Subcutaneous adipose tissue (tissue), 4 donors: ENCODE measurements around the gene EPS8L2. TPM values are rescaled to one million over a fixed set of nuclear protein-coding genes. Genes with fewer than 3 reads are reported as not detected.

Experiments used
- CTCF ChIP-seq: fragments of 450-650 bp; IDR thresholded peaks from one replicate; pipeline ENCODE4 v1.5.1; 2016; ENCODE audit warnings: low read depth, mild to moderate bottlenecking, control low read depth, antibody characterized with exemption, moderate library complexity
- total RNA-seq, 4 donors: library from RNA; depleted of rRNA; stranded (reverse); fragments of >200 nt; gene quantifications; one replicate each; pipeline ENCODE4 v1.1.0, GENCODE V29; 2016

The EPS8L2 gene
- total RNA-seq, 4 donors from 2014 or later = 3.8 to 20.0 (median 9.7) TPM

GRCh38 chr11:746289-747157 is 40.5 kb downstream of the EPS8L2 start:
- TF ChIP-seq CTCF = no peak

- TF ChIP-seq CTCF = no peak
Observed at GRCh38 chr11:747158-748006, 41.4 kb downstream of the EPS8L2 start, which contains the start of gene TALDO1. TALDO1 (plus strand) TSS chr11:747464; CDS start chr11:747482, 18 bp downstream.

- TF ChIP-seq CTCF = no peak
Observed at GRCh38 chr11:748007-748359, 42.0 kb downstream of the EPS8L2 start.

- no peak for TF ChIP-seq CTCF
Observed at GRCh38 chr11:749731-750130, 43.7 kb downstream of the EPS8L2 start.

GRCh38 chr11:760236-760635 is 54.2 kb downstream of the EPS8L2 start:
- TF ChIP-seq CTCF = no peak

GRCh38 chr11:761526-762108 is 55.6 kb downstream of the EPS8L2 start:
- no peak for TF ChIP-seq CTCF
